HG02884 (cell line): ENCODE data around the gene SERPINB7.
A peak's percentile ranks its signal among the peaks of the same experiment; 100 is the strongest.

Experiments used
- ATAC-seq: cut with Tn5 transposase; IDR thresholded peaks from one replicate; pipeline ENCODE4 v1.9.1; 2021; ENCODE audit warnings: mild to moderate bottlenecking, moderate library complexity; ENCODE audit not compliant: unreplicated experiment

The SERPINB7 gene

GRCh38 chr18:63837590-63837989 lies 62.4 kb downstream of the SERPINB7 start:
- no peak for ATAC-seq

- no peak for ATAC-seq
Observed at GRCh38 chr18:63843008-63843407, 67.8 kb downstream of the SERPINB7 start.

DNA sequence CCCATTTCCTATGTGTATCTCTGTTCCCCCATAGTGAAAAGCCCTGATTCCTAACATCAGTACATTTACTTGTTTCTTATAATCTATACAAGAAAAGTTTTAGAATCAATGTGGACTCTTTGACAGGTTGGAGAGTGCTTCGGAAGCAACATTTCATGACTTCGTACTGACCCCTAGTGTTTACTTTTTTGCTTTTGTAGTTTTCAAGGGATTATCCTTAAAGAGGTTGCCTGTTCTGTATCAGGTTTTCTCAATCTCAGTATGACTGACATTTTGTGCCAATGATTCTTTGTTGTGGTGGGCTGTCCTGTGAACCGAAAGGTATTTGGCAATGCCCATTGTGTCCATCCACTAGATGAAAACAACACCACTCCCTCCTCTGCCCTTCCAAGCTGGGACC lies 69.0 kb downstream of the SERPINB7 start:
- peak; percentile 61 for ATAC-seq

DNA sequence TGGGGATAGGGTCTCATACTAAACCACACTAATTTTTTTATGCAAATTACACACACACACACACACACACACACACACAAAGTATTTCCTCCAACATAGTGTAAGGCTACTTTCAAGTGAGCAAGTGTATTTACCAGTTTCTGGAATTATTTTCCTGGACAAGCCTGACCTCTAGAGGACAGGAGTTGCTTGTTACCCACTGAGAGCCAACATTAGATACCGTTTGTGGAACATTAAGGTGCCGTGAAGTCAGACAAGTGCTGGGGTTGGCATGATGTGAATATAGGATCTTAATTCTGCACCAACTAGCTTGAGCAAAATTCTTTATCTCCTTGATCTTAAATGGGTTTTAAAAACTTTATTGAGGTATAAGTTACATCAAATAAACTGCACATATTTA lies 72.9 kb downstream of the SERPINB7 start:
- peak; percentile 52 for ATAC-seq

DNA sequence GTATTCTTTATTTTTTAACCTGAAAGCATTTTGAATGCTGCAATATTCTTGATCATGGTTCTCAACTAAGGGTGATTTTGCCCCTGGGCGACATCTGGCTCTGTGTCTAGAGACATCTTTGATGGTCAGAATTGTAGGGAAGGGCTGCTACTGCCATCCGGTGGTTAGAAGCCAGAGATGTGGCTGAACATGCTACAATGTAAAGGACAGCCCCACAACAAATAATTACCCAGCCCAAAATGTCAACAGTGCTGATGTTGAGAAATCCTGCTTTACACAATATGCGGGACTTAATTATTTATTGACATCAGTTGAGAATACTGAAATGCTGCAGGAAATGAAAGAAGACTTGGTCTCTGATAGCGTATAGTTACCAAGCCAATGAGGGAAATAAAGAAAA lies 74.8 kb downstream of the SERPINB7 start:
- ATAC-seq: peak; percentile 77

DNA sequence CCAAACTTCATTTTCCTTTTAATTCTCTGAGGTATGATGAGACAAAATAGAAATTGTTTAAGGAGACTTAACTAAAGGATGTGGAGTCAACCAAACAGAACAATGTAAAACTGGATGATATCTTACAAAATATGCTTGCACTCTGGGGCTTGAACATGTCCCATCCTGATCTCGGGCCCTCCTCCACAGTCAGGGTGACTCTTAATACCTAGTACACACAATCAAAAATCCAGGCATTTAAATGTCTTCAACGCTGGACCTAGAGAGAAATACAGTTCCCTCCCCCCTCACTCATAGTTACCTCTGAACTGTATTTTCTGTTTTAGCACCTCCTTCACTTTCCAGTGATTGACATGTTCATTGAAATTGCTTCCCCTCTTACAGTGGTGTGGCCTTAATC lies 75.4 kb downstream of the SERPINB7 start:
- ATAC-seq: no peak
